Measurements from ENCODE around the gene TCEAL1.

DNA sequence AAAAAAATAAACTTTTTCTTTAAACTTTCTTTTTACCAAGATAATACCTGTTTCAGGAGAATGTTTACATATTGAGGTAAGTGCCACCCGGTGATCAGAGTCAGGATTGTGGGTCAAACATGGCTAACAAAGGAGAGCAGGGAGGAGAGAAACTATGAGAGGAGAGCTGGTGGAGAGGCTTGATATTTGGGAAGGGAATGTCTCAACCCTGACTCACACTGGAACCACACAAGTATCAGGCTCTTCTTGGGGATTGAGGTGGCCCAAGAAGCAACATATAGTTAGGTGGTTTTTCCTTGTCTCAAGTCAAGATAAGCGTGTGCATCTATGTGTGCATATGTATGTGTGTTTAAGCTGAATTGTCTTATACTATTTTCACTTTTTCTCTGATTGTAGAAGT is 6.7 kb downstream of the TCEAL1 start:
- TF ChIP-seq POLR2A (IDR thresholded peaks at IDR 0.05) (no peak), CTCF (IDR thresholded peaks at IDR 0.05 in 4 of 5, conservative IDR thresholded peaks at IDR 0.05 in 1 of 5) (no peak)

Measured in gastrocnemius medialis (tissue), 4 donors.